Esophagus muscularis mucosa (tissue), 3 donors: Measurements from ENCODE around the gene BIRC6.

ENCODE experiments used
- CTCF ChIP-seq, 3 experiments: fragments of 200-600 bp in 2 of 3; fragments of 450-650 bp in 1 of 3; sonication (generic) in 2 of 3; IDR thresholded peaks; one replicate each; pipeline ENCODE4 v1.5.1; 2017 to 2019; ENCODE audit warnings: antibody characterized with exemption in 3 of 3, mild to moderate bottlenecking in 2 of 3, moderate library complexity in 1 of 3
- POLR2AphosphoS5 ChIP-seq, 2 donors: sonication (generic); formaldehyde crosslinking; IDR thresholded peaks; one replicate each; pipeline ENCODE4 v1.6.1; 2017; ENCODE audit warnings: antibody characterized with exemption in 2 of 2

- no peak for TF ChIP-seq POLR2AphosphoS5 (IDR thresholded peaks at IDR 0.05)
- TF ChIP-seq CTCF (IDR thresholded peaks at IDR 0.05) = no peak
Measured at GRCh38 chr2:32663864-32664263, 307.0 kb downstream of the BIRC6 start.
